ENCODE measurements around the gene MUC13. TPM values are rescaled to one million over a fixed set of nuclear protein-coding genes. Genes with fewer than 3 reads are reported as not detected.

Gene MUC13
- total RNA-seq, 1 experiment from 2014 or later = not detected

- H3K27me3 ChIP-seq (ENCODE audit: insufficient read depth, low read length) = no peaks in the 10 kb centered on the region
- Mint-ChIP-seq H3K4me3 (no peak overlapping the region), H3K9me3 (no peaks in the 10 kb centered on the region), H3K27me3 (ENCODE audit: low read depth) (no peaks in the 10 kb centered on the region), H3K27ac (no peak overlapping the region; a peak in 1 of 7 replicates), H3K4me1 (0 out of 4 replicates have a peak, but pooled peaks cover 0 to 6% of the 10 kb centered on the region in 2 experiments), H3K36me3 (ENCODE audit: insufficient read depth in 1 of 3, low read depth in 3 of 3) (no peaks in the 10 kb centered on the region)
- H2AK5ac ChIP-seq (ENCODE audit: insufficient read length, low read length) = no peak overlapping the region
- no peak overlapping the region for H3K56ac ChIP-seq (ENCODE audit: insufficient read length, low read depth, low read length)
- no peaks in the 10 kb centered on the region for H3K79me2 ChIP-seq (ENCODE audit: insufficient read depth, low read length)
- no peaks in the 10 kb centered on the region for H3K23me2 ChIP-seq (ENCODE audit: insufficient read length, low read depth, low read length, poor library complexity, severe bottlenecking)
- TF ChIP-seq CTCF (conservative IDR thresholded peaks at IDR 0.05) = no peak
- no peaks in the 10 kb centered on the region for H3K9me3 ChIP-seq (ENCODE audit: control insufficient read depth, low read depth, low read length)
- DNase-seq = no peak
- no peak overlapping the region for H2BK20ac ChIP-seq (ENCODE audit: low read depth, low read length, poor library complexity, severe bottlenecking)
- no CpG with 5 or more reads among the region's 3 CpGs for WGBS (ENCODE audit: extremely low coverage, insufficient read length, low lambda C conversion rate)
- H2BK120ac ChIP-seq (ENCODE audit: low read depth, low read length, poor library complexity, severe bottlenecking) = no peak overlapping the region
- no peaks in the 10 kb centered on the region for H3K79me1 ChIP-seq (ENCODE audit: insufficient read depth, low read depth, low read length, poor library complexity, severe bottlenecking)
- H3T11ph ChIP-seq (ENCODE audit: low read length) = no peak overlapping the region
- H3K27ac ChIP-seq (ENCODE audit: insufficient read length, low read depth, low read length) = no peak overlapping the region
- H2BK12ac ChIP-seq (ENCODE audit: insufficient read length, low read depth, low read length) = no peak overlapping the region
- no peak overlapping the region for H3K14ac ChIP-seq (ENCODE audit: insufficient read depth, low read length)
- no peak overlapping the region for H3K18ac ChIP-seq (ENCODE audit: insufficient read length, low read depth, low read length)
- H4K8ac ChIP-seq (replicated peaks; ENCODE audit: insufficient read length, low read depth, low read length) = no peak overlapping the region
- H4K20me1 ChIP-seq (ENCODE audit: control insufficient read depth, insufficient read depth, insufficient read length) = no peaks in the 10 kb centered on the region
- H2BK5ac ChIP-seq (ENCODE audit: insufficient read length, low read length) = no peak overlapping the region
- no peaks in the 10 kb centered on the region for H3K4me1 ChIP-seq (ENCODE audit: insufficient read depth, low read length)
- H3K23ac ChIP-seq (ENCODE audit: insufficient read length, low read depth, low read length) = no peak overlapping the region
- H2AFZ ChIP-seq (ENCODE audit: low read length) = no peak overlapping the region
- H4K91ac ChIP-seq (ENCODE audit: insufficient read length, low read depth, low read length) = no peak overlapping the region
- no peak overlapping the region for H4K5ac ChIP-seq (ENCODE audit: insufficient read length, low read depth, low read length)
- H3K4me2 ChIP-seq (ENCODE audit: insufficient read depth, insufficient read length, low read length) = no peak overlapping the region
- H3K9ac ChIP-seq (ENCODE audit: extremely low read depth, insufficient read length, low read length) = no peak overlapping the region
- H2BK15ac ChIP-seq (ENCODE audit: low read depth, low read length) = no peak overlapping the region
- no peak overlapping the region for H3K4ac ChIP-seq (ENCODE audit: low read depth, low read length)
Observed at GRCh38 chr3:124963755-124964154, 29.2 kb upstream of the MUC13 start.
